Measurements from ENCODE around the gene ARPC1A.
"Not testable (repeated sequence)": the region's sequence is repeated elsewhere in the genome, so short reads cannot be mapped to it uniquely, and the experiment has no call there.

Gene ARPC1A

GRCh38 chr7:99324559-99324958, 1.1 kb upstream of the ARPC1A start:
- DNase-seq: no peak

- no peak for DNase-seq
These were observed 651 bp upstream of the ARPC1A start for GRCh38 chr7:99325001-99325493.

GRCh38 chr7:99326408-99326782, 697 bp downstream of the ARPC1A start:
- no peak for DNase-seq

GRCh38 chr7:99330314-99330961, 4.7 kb downstream of the ARPC1A start:
- not testable (repeated sequence) for DNase-seq

GRCh38 chr7:99331002-99331401, 5.3 kb downstream of the ARPC1A start:
- no peak for DNase-seq

GRCh38 chr7:99339595-99339994, 13.9 kb downstream of the ARPC1A start:
- DNase-seq: no peak

GRCh38 chr7:99340659-99341058, 15.0 kb downstream of the ARPC1A start:
- DNase-seq: no peak

- no peak for DNase-seq
These were observed 18.5 kb downstream of the ARPC1A start for GRCh38 chr7:99344061-99344647.

- not testable (repeated sequence) for DNase-seq
These were observed 24.9 kb downstream of the ARPC1A start for GRCh38 chr7:99350641-99351040.

- no peak for DNase-seq
These were observed 26.5 kb downstream of the ARPC1A start for GRCh38 chr7:99352247-99352646.

GRCh38 chr7:99355098-99355497, 29.4 kb downstream of the ARPC1A start:
- DNase-seq: no peak

GRCh38 chr7:99357701-99358490, 32.2 kb downstream of the ARPC1A start:
- no peak for DNase-seq

- not testable (repeated sequence) for DNase-seq
These were observed 32.8 kb downstream of the ARPC1A start for GRCh38 chr7:99358521-99358920.

- no peak for DNase-seq
These were observed 33.9 kb downstream of the ARPC1A start for GRCh38 chr7:99359465-99360154.

- no peak for DNase-seq
These were observed 37.1 kb downstream of the ARPC1A start for GRCh38 chr7:99362801-99363200.

GRCh38 chr7:99363286-99363685, 37.6 kb downstream of the ARPC1A start:
- no peak for DNase-seq

- DNase-seq: no peak
These were observed 39.8 kb downstream of the ARPC1A start for GRCh38 chr7:99365318-99366141.

- DNase-seq: no peak
These were observed 40.9 kb downstream of the ARPC1A start for GRCh38 chr7:99366646-99367045.

- DNase-seq: no peak
These were observed 43.2 kb downstream of the ARPC1A start for GRCh38 chr7:99368750-99369389.

- DNase-seq: no peak
These were observed 44.2 kb downstream of the ARPC1A start for GRCh38 chr7:99369767-99370391.

GRCh38 chr7:99371376-99371920, 45.8 kb downstream of the ARPC1A start:
- DNase-seq: no peak
